ENCODE results near the gene PRICKLE4.

PRICKLE4 gene

GRCh38 chr6:41780551-41781365, at the start of gene PRICKLE4:
Gene PRICKLE4 (plus strand): TSS chr6:41780782. CDS start chr6:41783474, 2,692 bp downstream.
- no peak for DNase-seq (ENCODE audit: extremely low read depth, low read depth)

GRCh38 chr6:41731561-41732086, 49.0 kb upstream of the PRICKLE4 start:
- TF ChIP-seq CTCF (IDR thresholded peaks at IDR 0.05; ENCODE audit: low read depth, low read length): no peak
- no peak for DNase-seq (ENCODE audit: extremely low read depth, low read depth)

More at GRCh38 chr6:41780551-41781365, at the start of gene PRICKLE4:
- no peak for TF ChIP-seq CTCF (IDR thresholded peaks at IDR 0.05; ENCODE audit: low read depth, low read length)

- DNase-seq (ENCODE audit: extremely low read depth, low read depth): no peak
- TF ChIP-seq CTCF (IDR thresholded peaks at IDR 0.05; ENCODE audit: low read depth, low read length): no peak
Measured at GRCh38 chr6:41732149-41732548, 48.4 kb upstream of the PRICKLE4 start.

GRCh38 chr6:41732591-41733359, 47.8 kb upstream of the PRICKLE4 start:
- TF ChIP-seq CTCF (IDR thresholded peaks at IDR 0.05; ENCODE audit: low read depth, low read length): no peak

GRCh38 chr6:41733360-41733706, 47.2 kb upstream of the PRICKLE4 start:
- no peak for DNase-seq (ENCODE audit: extremely low read depth, low read depth)
- no peak for TF ChIP-seq CTCF (IDR thresholded peaks at IDR 0.05; ENCODE audit: low read depth, low read length)

More at GRCh38 chr6:41732591-41733359, 47.8 kb upstream of the PRICKLE4 start:
- DNase-seq (ENCODE audit: extremely low read depth, low read depth): no peak

- no peak for TF ChIP-seq CTCF (IDR thresholded peaks at IDR 0.05; ENCODE audit: low read depth, low read length)
- DNase-seq (ENCODE audit: extremely low read depth, low read depth): no peak
Measured at GRCh38 chr6:41733707-41734665, 46.6 kb upstream of the PRICKLE4 start.
